Kidney (tissue), 14 donors: Measurements from ENCODE around the gene CTNNBL1. TPM values are rescaled to one million over a fixed set of nuclear protein-coding genes. Genes with fewer than 3 reads are reported as not detected.

ENCODE experiments used
- DNase-seq, 5 donors: peaks; one replicate each; pipeline ENCODE4 v3.0.0-alpha.2; 2013 to 2020
- FAIRE-seq: peaks from 2 replicates; lab custom pipeline; 2012; peaks lifted over from hg19 to GRCh38; lab: Jason Lieb, UNC
- H3K27ac ChIP-seq, 2 donors: one replicate each; pipeline ENCODE4 v1.7.0; 2013; ENCODE audit warnings: low read depth in 2 of 2, low read length in 2 of 2, inconsistent platforms in 1 of 2
- H3K27me3 ChIP-seq: one replicate; pipeline ENCODE4 v1.7.1; 2013; ENCODE audit warnings: low read length, inconsistent platforms; ENCODE audit not compliant: control insufficient read depth, insufficient read depth
- H3K36me3 ChIP-seq, 3 donors: one replicate each; pipeline versions ENCODE4 v1.7.0 to v1.7.1; 2013; ENCODE audit warnings: low read length in 3 of 3, control low read depth in 1 of 3, inconsistent platforms in 1 of 3; ENCODE audit not compliant: insufficient read depth in 3 of 3, control insufficient read depth in 2 of 3
- H3K4me1 ChIP-seq, 3 donors: one replicate each; pipeline versions ENCODE4 v1.7.0 to v1.7.1; 2013; ENCODE audit warnings: low read length in 3 of 3, inconsistent platforms in 1 of 3, low read depth in 1 of 3; ENCODE audit not compliant: control insufficient read depth in 2 of 3, insufficient read depth in 2 of 3
- H3K4me3 ChIP-seq, 3 donors: one replicate each; pipeline versions ENCODE4 v1.7.0 to v1.8.1; 2013; ENCODE audit warnings: low read length in 3 of 3, control low read depth in 1 of 3, inconsistent platforms in 1 of 3
- H3K9ac ChIP-seq, 3 donors: one replicate each; pipeline versions ENCODE4 v1.7.0 to v1.7.1; 2013; ENCODE audit warnings: low read length in 3 of 3, control low read depth in 1 of 3, inconsistent platforms in 1 of 3
- H3K9me3 ChIP-seq, 3 donors: one replicate each; pipeline versions ENCODE4 v1.7.0 to v1.7.1; 2013; ENCODE audit warnings: low read length in 3 of 3, control low read depth in 1 of 3, inconsistent platforms in 1 of 3; ENCODE audit not compliant: control insufficient read depth in 2 of 3, insufficient read depth in 1 of 3
- intact Hi-C: fragments of 100-400 bp; cut with DNase I; formaldehyde crosslinking; loops from one replicate; pipeline ENCODE4 v1.11.1; 2022
- polyA plus RNA-seq: library from polyadenylated mRNA; stranded (reverse); fragments of 350-450 nt; fragmentation: Illumina TruSeq; extraction: RNeasy Lipid Tissue Mini Kit (QIAGEN cat#74804); gene quantifications from one replicate; pipeline ENCODE4 v1.2.3, GENCODE V29; 2014; ENCODE audit warnings: low read depth, low replicate concordance; ENCODE audit not compliant: insufficient read depth
- total RNA-seq: library from RNA; stranded (reverse); fragmentation: NEBNext Ultra II Directional; extraction: Animal tissue kit (Norgen Biotek cat#: 25700); gene quantifications from one replicate; pipeline ENCODE4 v1.2.1, GENCODE V29; 2021
- TF ChIP-seq, protein P1 (sequence below): IDR thresholded peaks from 3 replicates; pipeline ENCODE4 v1.5.1; 2012; ENCODE audit warnings: mild to moderate bottlenecking, moderate library complexity, borderline replicate concordance; ENCODE audit not compliant: insufficient read depth; ENCODE audit errors: extremely low read depth
- donor health status: control.
- donor health status: control.
- donor health status: control.
- donor health status: control.
- donor health status: control.
- donor health status: DM: yes; HTN: yes; CAD: no.
- donor health status: Normal renal cell carcinoma (clear cell type).

CTNNBL1 gene
- total and polyA plus RNA-seq, 2 donors from 2014 or later: 40.9 to 70.9 TPM

DNA sequence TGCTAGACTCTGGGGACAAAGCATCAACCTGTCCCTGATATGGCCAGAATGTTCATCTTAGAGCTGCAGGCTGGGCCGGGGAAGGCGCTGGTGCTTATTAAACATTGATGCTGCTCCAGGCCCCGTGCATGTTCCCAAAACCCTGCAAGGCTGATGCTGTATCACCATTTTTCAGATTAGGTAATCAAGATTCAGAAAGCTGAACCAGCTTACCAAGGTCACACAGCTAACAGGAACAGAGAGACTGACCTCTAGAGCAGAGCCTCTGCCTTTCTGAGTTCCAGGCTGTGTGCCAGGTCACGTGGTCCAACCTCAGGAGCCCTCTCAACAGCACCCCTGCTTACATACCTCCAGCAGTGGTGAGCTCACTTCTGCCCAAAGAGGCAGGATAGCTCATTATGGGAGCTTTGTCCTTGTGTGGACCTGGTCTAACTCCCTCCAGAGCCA lies 193.0 kb downstream of the CTNNBL1 start:
- H3K27me3 ChIP-seq: no peaks in the 10 kb centered on the region
- H3K9me3 ChIP-seq: no peaks in the 10 kb centered on the region
- H3K4me1 ChIP-seq: no peaks in the 10 kb centered on the region
- no peaks in the 10 kb centered on the region for H3K36me3 ChIP-seq
- FAIRE-seq (no peak), DNase-seq (no peak)
- H3K27ac ChIP-seq: no peak overlapping the region
- TF ChIP-seq, protein P1, sequence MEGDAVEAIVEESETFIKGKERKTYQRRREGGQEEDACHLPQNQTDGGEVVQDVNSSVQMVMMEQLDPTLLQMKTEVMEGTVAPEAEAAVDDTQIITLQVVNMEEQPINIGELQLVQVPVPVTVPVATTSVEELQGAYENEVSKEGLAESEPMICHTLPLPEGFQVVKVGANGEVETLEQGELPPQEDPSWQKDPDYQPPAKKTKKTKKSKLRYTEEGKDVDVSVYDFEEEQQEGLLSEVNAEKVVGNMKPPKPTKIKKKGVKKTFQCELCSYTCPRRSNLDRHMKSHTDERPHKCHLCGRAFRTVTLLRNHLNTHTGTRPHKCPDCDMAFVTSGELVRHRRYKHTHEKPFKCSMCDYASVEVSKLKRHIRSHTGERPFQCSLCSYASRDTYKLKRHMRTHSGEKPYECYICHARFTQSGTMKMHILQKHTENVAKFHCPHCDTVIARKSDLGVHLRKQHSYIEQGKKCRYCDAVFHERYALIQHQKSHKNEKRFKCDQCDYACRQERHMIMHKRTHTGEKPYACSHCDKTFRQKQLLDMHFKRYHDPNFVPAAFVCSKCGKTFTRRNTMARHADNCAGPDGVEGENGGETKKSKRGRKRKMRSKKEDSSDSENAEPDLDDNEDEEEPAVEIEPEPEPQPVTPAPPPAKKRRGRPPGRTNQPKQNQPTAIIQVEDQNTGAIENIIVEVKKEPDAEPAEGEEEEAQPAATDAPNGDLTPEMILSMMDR: no peak
- no peak overlapping the region for H3K4me3 ChIP-seq
- no peak overlapping the region for H3K9ac ChIP-seq
- intact Hi-C loops: no loop called here

DNA sequence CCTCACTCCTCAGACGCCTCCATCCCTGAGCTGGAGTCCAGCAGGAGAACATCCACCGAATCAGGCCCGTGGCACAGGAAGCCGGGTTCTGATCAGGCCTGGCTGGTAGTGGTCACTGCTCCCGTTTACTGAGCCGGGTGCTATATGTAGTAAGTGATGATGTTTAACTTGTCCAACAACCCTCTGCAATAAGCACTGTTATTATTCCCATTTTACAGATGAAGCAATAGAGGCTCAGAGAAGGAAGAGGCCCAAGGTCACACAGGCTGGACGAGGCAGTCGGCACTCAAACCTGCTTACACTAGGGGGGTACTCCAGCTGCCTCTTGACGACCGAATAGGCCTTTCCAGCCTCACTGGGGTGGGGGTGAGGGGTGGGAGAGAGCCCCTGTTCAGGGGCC lies 194.8 kb downstream of the CTNNBL1 start:
- Histone ChIP-seq H3K9me3 (no peaks in the 10 kb centered on the region), H3K27me3 (no peaks in the 10 kb centered on the region), H3K36me3 (no peaks in the 10 kb centered on the region), H3K27ac (no peak overlapping the region), H3K9ac (no peak overlapping the region), H3K4me3 (no peak overlapping the region), H3K4me1 (no peaks in the 10 kb centered on the region)
- TF ChIP-seq, protein P1: no peak
- FAIRE-seq: no peak
- intact Hi-C loops: no loop called here
- no peak for DNase-seq

DNA sequence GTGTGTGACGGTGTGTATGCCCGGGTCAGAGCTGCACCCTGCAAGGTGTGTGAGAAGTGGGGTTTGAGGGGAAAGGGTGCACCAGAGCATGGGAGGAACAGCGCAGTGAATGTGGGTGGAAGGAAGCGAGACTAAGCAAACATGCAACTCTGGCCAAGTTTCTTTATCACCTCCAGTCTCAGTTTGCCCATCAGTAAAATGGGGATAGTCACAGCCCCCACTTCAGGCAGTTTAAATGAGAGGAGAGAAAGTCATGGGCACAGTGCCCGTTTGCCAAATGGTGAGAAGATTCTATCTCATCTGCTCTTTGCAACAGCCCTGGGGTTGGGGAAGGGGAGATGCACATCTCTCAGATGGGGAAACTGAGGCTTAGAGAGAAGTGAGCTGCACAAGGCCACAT lies 196.3 kb downstream of the CTNNBL1 start:
- Histone ChIP-seq H3K27ac (no peak overlapping the region), H3K27me3 (no peaks in the 10 kb centered on the region), H3K4me3 (no peak overlapping the region), H3K9ac (no peak overlapping the region), H3K4me1 (no peaks in the 10 kb centered on the region), H3K9me3 (no peaks in the 10 kb centered on the region), H3K36me3 (no peaks in the 10 kb centered on the region)
- FAIRE-seq (no peak), DNase-seq (no peak)
- TF ChIP-seq, protein P1: no peak
- intact Hi-C loops: no loop called here

DNA sequence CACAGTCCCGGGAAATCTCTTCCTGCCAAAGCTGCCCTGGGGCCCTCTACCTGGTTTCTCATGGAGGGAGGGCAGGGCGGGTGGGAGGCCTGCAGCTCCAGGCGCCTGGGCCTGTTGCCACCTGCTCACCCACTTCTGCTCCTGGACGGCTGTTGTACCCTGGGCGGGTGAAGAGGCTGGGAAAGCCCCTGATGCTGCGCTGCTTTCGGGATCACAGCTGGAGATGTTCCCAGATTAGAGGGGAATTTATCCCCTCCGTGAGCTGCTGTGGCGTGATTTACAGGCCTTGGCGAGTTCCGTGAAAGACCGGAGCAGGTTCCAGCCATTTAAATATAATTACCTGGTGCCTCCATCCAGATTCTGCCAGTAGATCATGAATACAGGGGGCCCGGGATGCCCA lies 196.8 kb downstream of the CTNNBL1 start:
- Histone ChIP-seq H3K4me3 (no peak overlapping the region), H3K36me3 (no peaks in the 10 kb centered on the region), H3K9me3 (no peaks in the 10 kb centered on the region), H3K27ac (no peak overlapping the region), H3K4me1 (no peaks in the 10 kb centered on the region), H3K27me3 (no peaks in the 10 kb centered on the region), H3K9ac (no peak overlapping the region)
- TF ChIP-seq, protein P1: no peak
- intact Hi-C loops: no loop called here
- FAIRE-seq (no peak), DNase-seq (no peak)
